CD4-positive, alpha-beta T cell (primary cell): ENCODE measurements around the gene C2orf92. TPM values are rescaled to one million over a fixed set of nuclear protein-coding genes. Genes with fewer than 3 reads are reported as not detected.

ENCODE experiments used
- ATAC-seq: fragments of 200-7000 bp; cut with Tn5 transposase; one replicate; pipeline ENCODE4 v1.10.0; 2022; ENCODE audit warnings: mild to moderate bottlenecking; ENCODE audit not compliant: poor library complexity
- CTCF ChIA-PET: fragments of 350-600 bp; sonication (Branson Sonifier 250); formaldehyde crosslinking; loops from one replicate; lab custom pipeline; 2021; ENCODE audit warnings: antibody characterized with exemption, inconsistent platforms; lab: Charles Lee
- POLR2A ChIA-PET: fragments of 350-600 bp; sonication (Branson Sonifier 250); formaldehyde crosslinking; loops from one replicate; lab custom pipeline; 2021; ENCODE audit warnings: antibody characterized with exemption, inconsistent platforms; lab: Charles Lee
- DNase-seq, 14 experiments: peaks; one replicate each; pipeline ENCODE4 v3.0.0-alpha.2; 2013 to 2020; ENCODE audit warnings: mixed read lengths in 2 of 14
- H3K27ac ChIP-seq, 2 donors: one replicate each; pipeline versions ENCODE4 v1.5.1 to v1.7.0; 2013; ENCODE audit warnings: low read length in 2 of 2, low read depth in 1 of 2, mild to moderate bottlenecking in 1 of 2
- H3K27me3 ChIP-seq, 2 experiments: 1 replicate in 1 of 2; 2 replicates in 1 of 2; pipeline versions ENCODE4 v1.6.1 to v1.7.0; 2013; ENCODE audit warnings: low read length in 2 of 2, control low read depth in 1 of 2, mild to moderate bottlenecking in 1 of 2, moderate library complexity in 1 of 2; ENCODE audit not compliant: insufficient read depth in 2 of 2, control insufficient read depth in 1 of 2
- H3K36me3 ChIP-seq: one replicate; pipeline ENCODE4 v1.6.1; 2013; ENCODE audit warnings: low read length, control low read depth; ENCODE audit not compliant: insufficient read depth
- H3K4me1 ChIP-seq: one replicate; pipeline ENCODE4 v1.6.1; 2013; ENCODE audit warnings: low read length, control low read depth; ENCODE audit not compliant: insufficient read depth
- H3K4me3 ChIP-seq: one replicate; pipeline ENCODE4 v1.5.1; 2013; ENCODE audit warnings: mild to moderate bottlenecking, low read length, moderate library complexity
- H3K9me3 ChIP-seq, 2 experiments: 1 replicate in 1 of 2; 2 replicates in 1 of 2; pipeline versions ENCODE4 v1.6.1 to v1.7.0; 2013; ENCODE audit warnings: low read length in 2 of 2, mild to moderate bottlenecking in 2 of 2, control low read depth in 1 of 2, moderate library complexity in 1 of 2; ENCODE audit not compliant: control insufficient read depth in 1 of 2, insufficient read depth in 1 of 2
- H3K27ac Mint-ChIP-seq: one replicate; pipeline ENCODE4 v1.8.0; 2020; ENCODE audit warnings: mixed read lengths
- H3K27me3 Mint-ChIP-seq: one replicate; pipeline ENCODE4 v1.8.0; 2021; ENCODE audit warnings: mixed read lengths
- H3K36me3 Mint-ChIP-seq: one replicate; pipeline ENCODE4 v1.8.0; 2021; ENCODE audit warnings: low read depth, mixed read lengths
- H3K4me1 Mint-ChIP-seq: one replicate; pipeline ENCODE4 v1.8.0; 2021; ENCODE audit warnings: low read depth, mixed read lengths
- H3K4me3 Mint-ChIP-seq: one replicate; pipeline ENCODE4 v1.8.0; 2020; ENCODE audit warnings: mild to moderate bottlenecking, mixed read lengths
- H3K9me3 Mint-ChIP-seq: one replicate; pipeline ENCODE4 v1.8.0; 2020; ENCODE audit warnings: mixed read lengths
- intact Hi-C, 2 experiments: fragments of 100-400 bp; cut with DNase I in 1 of 2; cut with micrococcal nuclease in 1 of 2; formaldehyde crosslinking; loops; one replicate each; pipeline versions ENCODE4 v1.15.1 to v1.9.0; 2023 to 2025; cut with DNase I, micrococcal nuclease
- total RNA-seq, 174 experiments: library from RNA in 2 of 174; stranded (reverse) in 2 of 174; gene quantifications; one replicate each; pipeline ENCODE4 v1.2.3 and lab custom pipeline; 2021 to 2026
- TF ChIP-seq, protein P1 (sequence below): fragments of 200-600 bp; IDR thresholded peaks from one replicate; pipeline ENCODE4 v1.8.0; 2022; ENCODE audit warnings: antibody characterized with exemption, mild to moderate bottlenecking

The C2orf92 gene
- total RNA-seq, 2 experiments from 2014 or later, result 12.4 to 13.4 TPM

GRCh38 chr2:97660044-97660774, 9.3 kb upstream of the C2orf92 start:
- Mint-ChIP-seq H3K4me3 (no peak overlapping the region), H3K4me1 (peaks cover 30% of the 10 kb centered on the region), H3K9me3 (no peaks in the 10 kb centered on the region), H3K36me3 (peaks cover 58% of the 10 kb centered on the region), H3K27ac (no peak overlapping the region), H3K27me3 (no peaks in the 10 kb centered on the region)
- TF ChIP-seq, protein P1, sequence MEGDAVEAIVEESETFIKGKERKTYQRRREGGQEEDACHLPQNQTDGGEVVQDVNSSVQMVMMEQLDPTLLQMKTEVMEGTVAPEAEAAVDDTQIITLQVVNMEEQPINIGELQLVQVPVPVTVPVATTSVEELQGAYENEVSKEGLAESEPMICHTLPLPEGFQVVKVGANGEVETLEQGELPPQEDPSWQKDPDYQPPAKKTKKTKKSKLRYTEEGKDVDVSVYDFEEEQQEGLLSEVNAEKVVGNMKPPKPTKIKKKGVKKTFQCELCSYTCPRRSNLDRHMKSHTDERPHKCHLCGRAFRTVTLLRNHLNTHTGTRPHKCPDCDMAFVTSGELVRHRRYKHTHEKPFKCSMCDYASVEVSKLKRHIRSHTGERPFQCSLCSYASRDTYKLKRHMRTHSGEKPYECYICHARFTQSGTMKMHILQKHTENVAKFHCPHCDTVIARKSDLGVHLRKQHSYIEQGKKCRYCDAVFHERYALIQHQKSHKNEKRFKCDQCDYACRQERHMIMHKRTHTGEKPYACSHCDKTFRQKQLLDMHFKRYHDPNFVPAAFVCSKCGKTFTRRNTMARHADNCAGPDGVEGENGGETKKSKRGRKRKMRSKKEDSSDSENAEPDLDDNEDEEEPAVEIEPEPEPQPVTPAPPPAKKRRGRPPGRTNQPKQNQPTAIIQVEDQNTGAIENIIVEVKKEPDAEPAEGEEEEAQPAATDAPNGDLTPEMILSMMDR, result no peak
- peaks cover 34% of the 10 kb centered on the region for H3K4me1 ChIP-seq
- H3K27me3 ChIP-seq, result no peaks in the 10 kb centered on the region
- no peak overlapping the region for H3K27ac ChIP-seq
- H3K36me3 ChIP-seq, result peaks cover 54% of the 10 kb centered on the region
- H3K4me3 ChIP-seq, result no peak overlapping the region
- DNase-seq (peak in 1 of 14 experiments; percentile 17), ATAC-seq (no peak)
- POLR2A ChIA-PET, result interaction anchor here (8.4 kb wide), 1 partner anchor 13 kb away, joined by 244 read pairs; the partner anchor contains the start of gene COX5B
- H3K9me3 ChIP-seq, result no peaks in the 10 kb centered on the region
- intact Hi-C loops, result loop anchor here (5.0 to 10.0 kb wide), 4 partner anchors 52 to 1025 kb away; partner anchors contain the start of genes CNNM4 (in 1 of the 2), KANSL3 (in 1 of the 2), TMEM131 (in 1 of the 2) and ZAP70 (in 1 of the 2)
- CTCF ChIA-PET, result no interaction called here

GRCh38 chr2:97660775-97661389, 8.6 kb upstream of the C2orf92 start:
- Mint-ChIP-seq H3K4me3 (no peak overlapping the region), H3K36me3 (peaks cover 53% of the 10 kb centered on the region), H3K27ac (peak overlapping the region; percentile 99), H3K4me1 (peaks cover 31% of the 10 kb centered on the region), H3K27me3 (no peaks in the 10 kb centered on the region), H3K9me3 (no peaks in the 10 kb centered on the region)
- ATAC-seq (no peak), DNase-seq (peak in 1 of 14 experiments; percentile 19)
- Histone ChIP-seq H3K36me3 (peaks cover 53% of the 10 kb centered on the region), H3K9me3 (no peaks in the 10 kb centered on the region), H3K27me3 (no peaks in the 10 kb centered on the region), H3K4me3 (no peak overlapping the region), H3K4me1 (peaks cover 34% of the 10 kb centered on the region), H3K27ac (no peak overlapping the region)
- TF ChIP-seq, protein P1, result no peak
- CTCF ChIA-PET, result no interaction called here
- intact Hi-C loops, result loop anchor here (5.0 to 10.0 kb wide), 4 partner anchors 51 to 1026 kb away; partner anchors contain the start of genes CNNM4 (in 1 of the 2), KANSL3 (in 1 of the 2), TMEM131 (in 1 of the 2) and ZAP70 (in 1 of the 2)
- POLR2A ChIA-PET, result interaction anchor here (8.4 kb wide), 1 partner anchor 14 kb away, joined by 244 read pairs; the partner anchor contains the start of gene COX5B

- H3K9me3 Mint-ChIP-seq, result no peaks in the 10 kb centered on the region
- peaks cover 43% of the 10 kb centered on the region for H3K36me3 ChIP-seq
- H3K36me3 Mint-ChIP-seq, result peaks cover 45% of the 10 kb centered on the region
- ChIA-PET CTCF (interaction anchor here (1.7 to 2.0 kb wide), 3 partner anchors 11 to 71 kb away, joined by 6 to 15 read pairs (median 10); no protein-coding TSS in a partner anchor), POLR2A (interaction anchor here (2.5 to 8.4 kb wide), 3 partner anchors 8 to 72 kb away, joined by 12 to 244 read pairs (median 24); partner anchors contain the start of genes ANKRD36B and COX5B)
- intact Hi-C loops, result loop anchor here (1.0 to 10.0 kb wide), 5 partner anchors 16 to 1027 kb away; partner anchors contain the start of genes CNNM4 (in 1 of the 2), COX5B (in 1 of the 2), KANSL3 (in 1 of the 2) and TMEM131 (in 1 of the 2)
- no peaks in the 10 kb centered on the region for H3K27me3 ChIP-seq
- H3K27ac Mint-ChIP-seq, result peak overlapping the region; percentile 99
- DNase-seq (no peak), ATAC-seq (no peak)
- no peaks in the 10 kb centered on the region for H3K27me3 Mint-ChIP-seq
- H3K4me1 ChIP-seq, result peaks cover 34% of the 10 kb centered on the region
- no peaks in the 10 kb centered on the region for H3K9me3 ChIP-seq
- peaks cover 31% of the 10 kb centered on the region for H3K4me1 Mint-ChIP-seq
- TF ChIP-seq, protein P1, result no peak
- H3K27ac ChIP-seq, result peak overlapping the region; percentile 88 to 92
- H3K4me3 Mint-ChIP-seq, result peak overlapping the region; percentile 100
- peak overlapping the region; percentile 96 for H3K4me3 ChIP-seq
These were observed 7.6 kb upstream of the C2orf92 start for GRCh38 chr2:97661927-97662326.
